CD4-positive, alpha-beta memory T cell (primary cell): ENCODE data around the gene SLC35F6. TPM values are rescaled to one million over a fixed set of nuclear protein-coding genes. Genes with fewer than 3 reads are reported as not detected.

Source experiments
- CTCF ChIA-PET: fragments of 350-600 bp; sonication (Branson Sonifier 250); formaldehyde crosslinking; loops from one replicate; lab custom pipeline; 2021; ENCODE audit warnings: inconsistent platforms; ENCODE audit not compliant: partially characterized antibody; lab: Charles Lee
- POLR2A ChIA-PET: fragments of 350-600 bp; sonication (Branson Sonifier 250); formaldehyde crosslinking; loops from one replicate; lab custom pipeline; 2021; ENCODE audit not compliant: partially characterized antibody; lab: Charles Lee
- DNase-seq, 5 donors: peaks; one replicate each; pipeline versions ENCODE4 v3.0.0 to v3.0.0-alpha.2; 2020 to 2022; ENCODE audit warnings: mixed read lengths in 1 of 5
- H3K27ac ChIP-seq: one replicate; pipeline ENCODE4 v1.7.0; 2013; ENCODE audit warnings: low read depth, low read length
- H3K27me3 ChIP-seq: 2 replicates; pipeline ENCODE4 v1.7.0; 2013; ENCODE audit warnings: mild to moderate bottlenecking, low read length, moderate library complexity; ENCODE audit not compliant: insufficient read depth
- H3K36me3 ChIP-seq: 2 replicates; pipeline ENCODE4 v1.7.0; 2013; ENCODE audit warnings: mild to moderate bottlenecking, low read length, moderate library complexity; ENCODE audit not compliant: insufficient read depth
- H3K4me1 ChIP-seq: 2 replicates; pipeline ENCODE4 v1.7.0; 2013; ENCODE audit warnings: mild to moderate bottlenecking, low read length, moderate library complexity; ENCODE audit not compliant: insufficient read depth
- H3K4me3 ChIP-seq, 2 donors: one replicate each; pipeline ENCODE4 v1.7.0; 2013; ENCODE audit warnings: low read length in 2 of 2, mild to moderate bottlenecking in 1 of 2
- H3K9me3 ChIP-seq, 2 donors: one replicate each; pipeline ENCODE4 v1.7.0; 2013; ENCODE audit warnings: low read length in 2 of 2, control low read depth in 1 of 2; ENCODE audit not compliant: control insufficient read depth in 1 of 2
- H3K27ac Mint-ChIP-seq, 7 donors: one replicate each; pipeline ENCODE4 v1.8.0; 2020 to 2021; ENCODE audit warnings: mixed read lengths in 7 of 7, mild to moderate bottlenecking in 6 of 7, inconsistent platforms in 3 of 7, moderate library complexity in 3 of 7
- H3K27me3 Mint-ChIP-seq, 2 donors: one replicate each; pipeline ENCODE4 v1.8.0; 2020 to 2021; ENCODE audit warnings: mixed read lengths in 2 of 2
- H3K36me3 Mint-ChIP-seq, 2 donors: one replicate each; pipeline ENCODE4 v1.8.0; 2020 to 2021; ENCODE audit warnings: mixed read lengths in 2 of 2, inconsistent platforms in 1 of 2, mild to moderate bottlenecking in 1 of 2
- H3K4me1 Mint-ChIP-seq, 4 donors: one replicate each; pipeline ENCODE4 v1.8.0; 2020 to 2021; ENCODE audit warnings: mixed read lengths in 4 of 4, mild to moderate bottlenecking in 1 of 4
- H3K4me3 Mint-ChIP-seq, 8 donors: one replicate each; pipeline ENCODE4 v1.8.0; 2020 to 2021; ENCODE audit warnings: mixed read lengths in 8 of 8, mild to moderate bottlenecking in 7 of 8, moderate library complexity in 6 of 8, inconsistent platforms in 3 of 8
- H3K9me3 Mint-ChIP-seq, 8 donors: one replicate each; pipeline ENCODE4 v1.8.0; 2020 to 2021; ENCODE audit warnings: mixed read lengths in 8 of 8, mild to moderate bottlenecking in 5 of 8, inconsistent platforms in 3 of 8, moderate library complexity in 1 of 8
- intact Hi-C: fragments of 100-400 bp; cut with micrococcal nuclease; formaldehyde crosslinking; loops from one replicate; pipeline ENCODE4 v1.15.1; 2023
- polyA plus RNA-seq, 2 donors: library from polyadenylated mRNA; unstranded; fragments of 300-500 nt; fragmentation: Illumina TruSeq; gene quantifications; one replicate each; pipeline ENCODE4 v1.2.3, GENCODE V29; 2021
- total RNA-seq, 2 experiments: library from RNA; stranded (reverse); gene quantifications; one replicate each; pipeline ENCODE4 v1.2.3, GENCODE V29; 2021

SLC35F6 gene
- total and polyA plus RNA-seq, 4 experiments from 2014 or later, result 4.8 to 22.2 (median 13.5) TPM

GRCh38 chr2:26822877-26823276 lies 58.8 kb downstream of the SLC35F6 start:
- no peaks in the 10 kb centered on the region for H3K36me3 ChIP-seq
- H3K27ac ChIP-seq, result no peak overlapping the region
- no peak for DNase-seq
- no peaks in the 10 kb centered on the region for H3K9me3 ChIP-seq
- no peaks in the 10 kb centered on the region for H3K4me1 Mint-ChIP-seq
- peaks cover 6 to 14% of the 10 kb centered on the region in 2 donors for H3K27me3 Mint-ChIP-seq
- no peaks in the 10 kb centered on the region for H3K27me3 ChIP-seq
- intact Hi-C loops, result no loop called here
- no peak overlapping the region for H3K27ac Mint-ChIP-seq
- no peaks in the 10 kb centered on the region for H3K4me1 ChIP-seq
- ChIA-PET POLR2A (no interaction called here), CTCF (no interaction called here)
- H3K4me3 ChIP-seq, result no peak overlapping the region
- H3K4me3 Mint-ChIP-seq, result no peak overlapping the region
- H3K9me3 Mint-ChIP-seq, result no peaks in the 10 kb centered on the region
- H3K36me3 Mint-ChIP-seq, result no peaks in the 10 kb centered on the region

Other genes starting within 250 kb of the SLC35F6 start
- gene CIB4, start 122.9 kb upstream of the SLC35F6 start, total RNA-seq, result not detected
- gene CIB4, start 122.9 kb upstream of the SLC35F6 start, polyA plus RNA-seq, result not detected
- not detected for gene KCNK3, start 71.6 kb upstream of the SLC35F6 start, total RNA-seq
- not detected for gene KCNK3, start 71.6 kb upstream of the SLC35F6 start, polyA plus RNA-seq
- gene CENPA, start 21.8 kb downstream of the SLC35F6 start, total RNA-seq, result under 1 TPM in 1 of 2 experiments, not detected in 1; 0.32 TPM
- gene CENPA, start 21.8 kb downstream of the SLC35F6 start, polyA plus RNA-seq, result not detected
- not detected for gene DPYSL5, start 83.8 kb downstream of the SLC35F6 start, total RNA-seq
- not detected for gene DPYSL5, start 83.8 kb downstream of the SLC35F6 start, polyA plus RNA-seq
- 1 to 10 TPM; 3.4 to 3.6 TPM for gene MAPRE3, start 206.4 kb downstream of the SLC35F6 start, total RNA-seq
- 1 to 10 TPM; 1.3 to 2.5 TPM for gene MAPRE3, start 206.4 kb downstream of the SLC35F6 start, polyA plus RNA-seq